ENCODE measurements around the gene CACNA1E.

The CACNA1E gene

GRCh38 chr1:181483285-181484195, at the start of gene CACNA1E:
CACNA1E (plus strand) TSS chr1:181483517; CDS start chr1:181483745, 228 bp downstream.
- DNase-seq: peak in 3 of 51 donors; percentile 14 to 28 (median 15)

DNA sequence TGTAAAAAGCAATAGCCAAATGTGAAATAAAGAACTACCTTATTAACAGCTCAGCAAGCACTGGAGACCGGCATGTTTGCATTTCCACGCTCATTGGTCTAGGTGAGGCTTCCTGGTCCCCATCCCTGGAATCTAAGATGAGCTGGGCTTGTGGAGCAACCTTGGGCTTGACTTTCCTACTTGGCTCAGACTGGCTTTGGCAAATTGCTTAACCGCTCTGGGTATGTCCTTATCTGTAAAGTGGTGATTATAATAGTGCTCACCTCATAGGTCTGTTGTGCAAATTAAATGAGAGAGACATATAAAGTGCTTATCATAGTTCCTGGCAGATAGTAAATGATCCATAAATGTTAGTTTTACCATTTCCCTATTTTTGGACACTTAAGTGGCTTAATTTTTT, 49.4 kb upstream of the CACNA1E start:
- DNase-seq: no peak

DNA sequence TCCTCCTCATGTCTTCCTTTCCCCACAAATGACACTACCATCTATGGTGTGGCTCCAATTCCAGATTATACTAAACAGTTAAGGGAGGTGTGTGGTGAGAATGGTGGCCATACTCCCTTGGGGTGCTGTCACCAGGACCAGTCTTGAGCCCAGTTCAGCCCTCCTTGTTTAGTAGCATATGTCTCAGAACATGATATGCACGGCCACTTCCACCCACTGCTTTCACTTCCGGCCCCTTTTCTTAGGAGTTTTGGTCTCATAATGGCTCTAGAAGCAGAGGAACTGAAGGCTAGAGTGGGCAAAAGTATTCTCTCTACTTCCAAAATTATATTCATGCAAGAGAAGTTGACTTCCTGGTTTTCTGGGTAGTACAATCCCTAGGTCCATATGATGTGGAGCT, 45.3 kb upstream of the CACNA1E start:
- DNase-seq: no peak

GRCh38 chr1:181440510-181440909, 42.8 kb upstream of the CACNA1E start:
- no peak for DNase-seq

GRCh38 chr1:181442181-181442525, 41.2 kb upstream of the CACNA1E start:
- no peak for DNase-seq

- DNase-seq: no peak
Observed at GRCh38 chr1:181443231-181443853, 40.0 kb upstream of the CACNA1E start.

- DNase-seq: no peak
Observed at GRCh38 chr1:181445436-181445835, 37.9 kb upstream of the CACNA1E start.

DNA sequence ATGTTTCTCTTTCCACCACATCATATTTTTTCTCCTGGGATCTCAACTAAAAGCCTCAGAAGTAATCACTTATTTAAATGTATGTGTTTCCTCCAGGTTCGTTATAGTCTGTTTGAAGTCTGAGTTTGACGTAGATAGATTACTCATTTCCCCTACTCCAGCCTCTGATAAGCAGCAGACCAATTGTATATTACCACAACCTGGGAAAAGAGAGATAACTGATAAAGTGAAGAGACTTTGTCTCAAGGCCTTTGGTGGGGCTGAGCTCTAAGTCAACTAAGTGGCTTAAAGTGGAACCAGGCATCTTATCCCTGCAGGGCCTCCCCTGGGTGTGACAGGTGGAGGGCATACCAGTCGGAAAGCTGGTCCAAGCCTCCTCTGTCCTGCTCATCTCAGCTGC, 34.9 kb upstream of the CACNA1E start:
- no peak for DNase-seq

- DNase-seq: no peak
Observed at GRCh38 chr1:181451661-181452230, 31.6 kb upstream of the CACNA1E start.

GRCh38 chr1:181452746-181453145, 30.6 kb upstream of the CACNA1E start:
- DNase-seq: no peak

- DNase-seq: no peak
Observed at GRCh38 chr1:181453541-181454201, 29.6 kb upstream of the CACNA1E start.

DNA sequence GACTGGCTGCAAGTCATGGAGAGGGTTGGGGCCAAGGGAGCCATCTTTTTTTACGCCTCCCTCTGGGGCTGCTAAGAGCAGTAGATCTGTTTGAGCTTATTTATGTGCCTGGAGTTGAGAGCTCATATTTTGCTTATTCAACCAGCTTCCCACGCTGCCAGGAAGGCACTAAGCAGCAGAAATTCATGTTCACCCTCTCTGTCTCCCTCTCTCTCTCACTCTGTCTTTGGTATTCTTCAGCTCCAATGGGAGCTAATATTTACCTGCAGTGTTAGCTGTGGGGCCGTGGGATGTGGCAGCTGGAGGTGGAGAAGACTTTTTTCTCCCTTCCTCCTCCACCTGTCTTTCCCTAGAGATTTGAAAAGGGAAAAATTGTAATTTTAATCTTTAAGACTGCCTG, 26.8 kb upstream of the CACNA1E start:
- DNase-seq: no peak

GRCh38 chr1:181458419-181458818, 24.9 kb upstream of the CACNA1E start:
- DNase-seq: no peak

DNA sequence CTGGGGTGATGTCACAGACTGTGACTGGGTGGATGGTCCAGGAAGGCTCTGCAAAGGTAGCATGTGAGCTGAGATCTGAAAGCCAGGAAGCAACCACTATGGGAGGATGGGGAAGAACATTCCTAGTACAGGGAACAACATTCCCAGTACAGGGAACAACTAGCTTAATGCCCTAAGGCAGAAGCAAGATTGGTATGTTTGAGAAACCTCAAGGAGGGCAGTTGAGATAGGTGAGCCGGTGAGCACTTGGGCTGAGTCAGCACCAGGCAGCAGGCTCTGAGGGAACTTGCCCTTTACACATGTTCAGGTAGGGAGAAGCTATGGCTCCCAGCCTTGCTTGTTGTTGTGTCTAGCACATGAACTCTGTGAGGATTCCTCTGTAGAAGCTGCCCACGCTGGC, 24.2 kb upstream of the CACNA1E start:
- DNase-seq: no peak

DNA sequence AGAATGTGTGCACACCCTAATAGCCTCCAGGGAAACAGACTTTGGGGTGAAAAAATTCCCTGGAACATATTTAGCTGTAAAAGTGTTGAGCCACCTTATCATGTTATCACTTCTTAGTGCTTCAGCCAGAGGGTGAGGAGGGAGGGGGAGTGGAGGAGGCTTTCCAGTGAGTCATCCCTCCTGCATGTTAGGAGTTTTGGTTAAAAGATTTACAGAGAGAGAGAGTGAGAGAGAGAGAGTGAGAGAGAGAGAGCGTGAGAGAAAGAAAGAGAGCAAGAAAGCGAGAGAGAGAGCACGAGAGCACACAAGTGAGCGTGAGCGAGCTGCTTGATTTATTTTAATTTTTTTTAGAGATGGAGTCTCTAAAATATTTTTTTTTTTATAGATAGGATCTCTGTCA, 13.5 kb upstream of the CACNA1E start:
- DNase-seq: peak in 1 of 51 donors; percentile 32

- no peak for DNase-seq
Observed at GRCh38 chr1:181475580-181475979, 7.7 kb upstream of the CACNA1E start.

- DNase-seq: peak in 1 of 51 donors; percentile 11
Observed at GRCh38 chr1:181476581-181476980, 6.7 kb upstream of the CACNA1E start.

DNA sequence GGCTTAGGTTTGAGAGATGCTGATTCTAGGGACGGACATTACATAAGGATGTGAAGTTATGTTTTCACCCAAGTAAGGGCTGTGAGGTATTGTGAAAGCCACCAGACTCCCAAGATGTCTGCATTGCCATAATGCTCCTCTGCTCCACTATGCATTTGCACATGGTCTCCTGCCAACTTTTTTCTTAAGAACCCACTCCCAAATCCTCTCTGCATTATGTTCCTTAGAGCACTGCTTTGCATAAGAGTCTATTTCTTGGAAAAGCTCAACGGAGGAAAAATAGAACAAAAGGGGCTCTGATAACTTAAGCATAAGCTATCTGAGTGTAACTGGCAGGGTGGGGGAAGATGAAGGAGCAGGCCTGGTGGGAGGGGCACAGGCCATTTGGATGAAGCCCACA, 5.0 kb upstream of the CACNA1E start:
- DNase-seq: no peak

DNA sequence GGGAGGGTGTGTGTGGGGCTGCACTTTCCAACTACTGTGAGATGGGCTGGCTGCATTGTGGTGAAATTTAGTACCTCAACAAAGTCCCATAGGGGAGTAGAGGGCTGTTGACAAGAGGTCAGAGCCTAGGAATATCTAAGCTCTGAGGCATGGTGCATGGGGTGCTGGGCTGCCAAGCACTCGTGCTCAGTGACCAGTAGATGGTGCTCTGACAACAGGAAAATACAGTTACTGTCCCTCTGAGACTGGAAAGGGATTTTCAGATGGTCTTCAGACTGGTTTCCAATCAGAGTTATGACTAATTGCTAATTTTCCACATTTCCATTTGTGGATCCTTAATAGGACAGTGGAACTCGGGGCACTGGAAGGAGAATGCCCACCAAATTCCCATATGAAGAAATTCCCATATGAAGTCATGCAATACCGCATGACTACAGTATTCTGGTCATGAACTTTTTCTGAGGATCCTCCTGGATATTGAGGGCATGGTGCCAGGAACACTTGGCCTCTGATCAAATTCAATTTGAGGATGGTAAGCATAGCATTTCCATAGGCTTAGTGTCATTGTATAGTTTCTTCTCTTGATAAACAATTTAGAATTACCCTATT, 4.1 kb upstream of the CACNA1E start:
- DNase-seq: peak in 30 of 51 donors; percentile 6 to 71 (median 39)

DNA sequence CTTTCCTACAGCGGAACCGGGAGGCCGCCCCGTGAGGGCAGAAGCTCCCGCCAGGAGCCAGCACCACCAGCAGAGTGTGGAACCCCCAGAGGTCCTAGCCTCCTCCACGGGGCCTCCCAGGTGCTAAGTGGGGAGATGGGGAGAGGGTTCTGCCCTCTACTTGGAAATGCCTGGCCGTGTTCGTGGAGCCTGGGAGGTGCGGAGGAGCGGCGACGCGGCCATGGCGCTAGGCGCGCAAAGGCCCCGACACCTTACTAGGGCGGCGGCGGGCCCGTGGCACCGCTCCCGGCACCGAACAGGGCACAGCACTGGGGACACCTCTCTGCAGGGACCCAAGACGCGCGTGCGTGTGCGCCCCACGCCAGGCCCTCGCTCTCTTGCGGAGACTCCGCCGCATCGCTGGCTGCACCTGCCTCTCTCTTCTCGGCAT, 1.3 kb upstream of the CACNA1E start:
- no peak for DNase-seq

DNA sequence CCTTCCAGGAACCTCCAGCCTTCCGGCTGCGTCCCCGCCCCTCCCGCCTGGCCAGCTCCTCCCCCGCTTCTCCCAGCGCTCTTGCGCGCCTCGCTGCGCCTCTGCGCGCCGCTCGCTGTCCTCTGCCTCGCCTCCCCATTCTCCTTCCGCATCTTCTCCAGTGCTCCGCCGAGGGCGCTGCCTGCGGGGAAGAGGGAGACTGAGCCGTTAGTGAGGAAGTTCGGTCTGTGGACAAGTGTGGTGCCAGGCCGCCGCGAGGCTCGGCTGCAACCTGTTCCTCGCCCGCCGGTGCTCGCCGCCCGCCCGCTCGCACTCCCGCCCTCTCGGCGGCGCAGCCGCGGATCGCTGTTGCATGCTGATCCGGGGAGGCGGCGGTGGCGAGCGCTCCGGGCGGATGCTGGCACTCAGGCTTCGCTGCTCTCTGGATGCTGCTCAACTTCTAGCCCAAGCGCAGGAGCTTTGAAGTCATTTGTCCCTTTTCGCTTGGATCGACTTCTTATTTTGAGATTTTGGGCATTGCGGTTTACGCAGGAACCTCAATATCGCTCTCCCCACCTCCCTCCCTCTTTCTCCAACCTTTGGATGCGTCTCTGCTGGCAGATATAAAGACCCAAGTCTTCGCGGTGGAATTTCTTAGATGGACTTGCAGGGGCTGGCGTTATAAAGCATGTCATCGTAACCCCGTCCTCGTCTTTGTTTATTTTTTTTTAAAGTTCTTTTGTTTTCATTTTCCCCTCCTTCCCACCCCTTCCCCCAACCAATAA, 614 bp upstream of the CACNA1E start:
- peak in 35 of 51 donors; percentile 15 to 89 (median 53) for DNase-seq
